CD14-positive monocyte (primary cell): ENCODE data around the gene VCL. TPM values are rescaled to one million over a fixed set of nuclear protein-coding genes. Genes with fewer than 3 reads are reported as not detected.

ENCODE experiments used
- DNase-seq, 3 donors: peaks; one replicate each; pipeline ENCODE4 v3.0.0-alpha.2; 2011 to 2022
- H2AFZ ChIP-seq: 2 replicates; pipeline ENCODE4 v1.6.0; 2012; ENCODE audit warnings: mild to moderate bottlenecking, low read depth, low read length, inconsistent platforms; ENCODE audit not compliant: insufficient read depth, poor library complexity, severe bottlenecking
- H3K27ac ChIP-seq, 2 donors: 1 replicate in 1 of 2; 2 replicates in 1 of 2; pipeline ENCODE4 v1.5.1; 2012 to 2013; ENCODE audit warnings: low read length in 2 of 2, control low read depth in 1 of 2, inconsistent platforms in 1 of 2, low read depth in 1 of 2, mild to moderate bottlenecking in 1 of 2
- H3K27me3 ChIP-seq, 2 donors: one replicate each; pipeline versions ENCODE4 v1.6.0 to v1.6.1; 2011 to 2013; ENCODE audit warnings: low read length in 2 of 2; ENCODE audit not compliant: control insufficient read depth in 2 of 2, insufficient read depth in 2 of 2
- H3K36me3 ChIP-seq, 2 donors: replicated peaks in 1 of 2; 1 replicate in 1 of 2; 2 replicates in 1 of 2; pipeline versions ENCODE4 v1.5.1 to v1.6.1; 2012 to 2013; ENCODE audit warnings: low read length in 2 of 2, control low read depth in 1 of 2, inconsistent platforms in 1 of 2, mild to moderate bottlenecking in 1 of 2; ENCODE audit not compliant: insufficient read depth in 2 of 2, control insufficient read depth in 1 of 2
- H3K4me1 ChIP-seq, 2 donors: 1 replicate in 1 of 2; 2 replicates in 1 of 2; pipeline versions ENCODE4 v1.5.1 to v1.6.1; 2012 to 2013; ENCODE audit warnings: low read length in 2 of 2, control low read depth in 1 of 2, inconsistent platforms in 1 of 2, mild to moderate bottlenecking in 1 of 2, moderate library complexity in 1 of 2; ENCODE audit not compliant: insufficient read depth in 2 of 2, control insufficient read depth in 1 of 2
- H3K4me2 ChIP-seq: replicated peaks from 2 replicates; pipeline ENCODE3; 2012; ENCODE audit warnings: low read length, moderate library complexity, mild to moderate bottlenecking; ENCODE audit not compliant: poor library complexity, severe bottlenecking; ENCODE audit errors: extremely low read depth
- H3K4me3 ChIP-seq, 3 experiments: fragments of 200-600 bp in 1 of 3; sonication (generic) in 1 of 3; replicated peaks in 1 of 3; 1 replicate in 2 of 3; 2 replicates in 1 of 3; pipeline ENCODE4 v1.5.1; 2011 to 2013; ENCODE audit warnings: low read length in 3 of 3, mild to moderate bottlenecking in 3 of 3, control low read depth in 2 of 3, low read depth in 2 of 3, inconsistent platforms in 1 of 3, moderate library complexity in 1 of 3
- H3K79me2 ChIP-seq: 2 replicates; pipeline ENCODE4 v1.6.0; 2012; ENCODE audit warnings: mild to moderate bottlenecking, control low read depth, inconsistent platforms, low read length, moderate library complexity; ENCODE audit not compliant: insufficient read depth
- H3K9ac ChIP-seq: 2 replicates; pipeline ENCODE4 v1.6.0; 2017; ENCODE audit warnings: low read length, mild to moderate bottlenecking; ENCODE audit not compliant: insufficient read depth, poor library complexity, severe bottlenecking
- H3K9me3 ChIP-seq, 2 donors: replicated peaks in 1 of 2; 1 replicate in 1 of 2; 2 replicates in 1 of 2; pipeline versions ENCODE4 v1.5.1 to v1.6.1; 2012 to 2013; ENCODE audit warnings: low read length in 2 of 2, control low read depth in 1 of 2; ENCODE audit not compliant: control insufficient read depth in 1 of 2, insufficient read depth in 1 of 2
- H4K20me1 ChIP-seq: 2 replicates; pipeline ENCODE4 v1.6.0; 2012; ENCODE audit warnings: mild to moderate bottlenecking, low read length, control low read depth, moderate library complexity; ENCODE audit not compliant: insufficient read depth
- H3K27ac Mint-ChIP-seq, 7 donors: one replicate each; pipeline ENCODE4 v1.8.0; 2020; ENCODE audit warnings: mild to moderate bottlenecking in 7 of 7, mixed read lengths in 7 of 7, moderate library complexity in 6 of 7, inconsistent platforms in 2 of 7
- H3K27me3 Mint-ChIP-seq, 3 donors: one replicate each; pipeline ENCODE4 v1.8.0; 2021 to 2022; ENCODE audit warnings: low read depth in 3 of 3, mild to moderate bottlenecking in 3 of 3, mixed read lengths in 3 of 3, moderate library complexity in 3 of 3, inconsistent platforms in 1 of 3
- H3K36me3 Mint-ChIP-seq, 2 donors: one replicate each; pipeline ENCODE4 v1.8.0; 2020; ENCODE audit warnings: mixed read lengths in 2 of 2, inconsistent platforms in 1 of 2, mild to moderate bottlenecking in 1 of 2
- H3K4me1 Mint-ChIP-seq: one replicate; pipeline ENCODE4 v1.8.0; 2020; ENCODE audit warnings: mild to moderate bottlenecking, mixed read lengths
- H3K4me3 Mint-ChIP-seq, 2 donors: one replicate each; pipeline ENCODE4 v1.8.0; 2020; ENCODE audit warnings: mild to moderate bottlenecking in 2 of 2, mixed read lengths in 2 of 2, moderate library complexity in 1 of 2
- H3K9me3 Mint-ChIP-seq, 7 donors: one replicate each; pipeline ENCODE4 v1.8.0; 2020 to 2022; ENCODE audit warnings: mixed read lengths in 7 of 7, mild to moderate bottlenecking in 6 of 7, moderate library complexity in 6 of 7, inconsistent platforms in 2 of 7
- CTCF ChIP-seq: fragments of 200-600 bp; IDR thresholded peaks from one replicate; pipeline ENCODE4 v1.8.0; 2022; ENCODE audit warnings: antibody characterized with exemption, mild to moderate bottlenecking
- WGBS: methylation state at CpG from one replicate; pipeline ENCODE4 v1.1.5; 2013; ENCODE audit warnings: missing lambda C conversion rate; ENCODE audit not compliant: insufficient coverage; 5-methylcytosine and 5-hydroxymethylcytosine counted together
- intact Hi-C, 2 donors: fragments of 100-400 bp; cut with micrococcal nuclease; formaldehyde crosslinking; loops; one replicate each; pipeline versions ENCODE4 v1.15.0 to v1.15.1; 2023
- polyA plus RNA-seq, 3 donors: library from polyadenylated mRNA; depleted of rRNA in 1 of 3; unstranded in 2 of 3; stranded (reverse) in 1 of 3; fragments of 300-500 nt in 2 of 3; fragments of >200 nt in 1 of 3; fragmentation: Illumina TruSeq in 2 of 3; gene quantifications; 1 replicate in 2 of 3; 2 replicates in 1 of 3; pipeline ENCODE4 v1.2.3, GENCODE V29; 2012 to 2021

The VCL gene
- polyA plus RNA-seq, 3 donors = 39.1 to 68.4 (median 52.8) TPM

GRCh38 chr10:73998623-73998928 lies 660 bp downstream of the VCL start:
- H4K20me1 ChIP-seq = peaks cover 55% of the 10 kb centered on the region
- peak overlapping the region; percentile 63 to 92 for H3K27ac ChIP-seq
- Mint-ChIP-seq H3K27ac (peak overlapping the region; percentile 87 to 94 (median 92)), H3K36me3 (peaks cover 9 to 23% of the 10 kb centered on the region in 2 donors), H3K4me1 (peaks cover 67% of the 10 kb centered on the region), H3K27me3 (no peaks in the 10 kb centered on the region), H3K9me3 (peaks cover 0 to 2% (median 0%) of the 10 kb centered on the region in 7 donors), H3K4me3 (peak overlapping the region; percentile 96 to 97)
- H3K27me3 ChIP-seq = no peaks in the 10 kb centered on the region
- peak overlapping the region; percentile 89 for H2AFZ ChIP-seq
- H3K9ac ChIP-seq = peak overlapping the region; percentile 89
- H3K4me2 ChIP-seq = peak overlapping the region; percentile 87
- DNase-seq = no peak
- intact Hi-C loops = loop anchor here in 1 of 2 donors (10.0 kb wide), 1 partner anchor 94 kb away; no protein-coding TSS in a partner anchor
- H3K4me1 ChIP-seq = peaks cover 54 to 61% of the 10 kb centered on the region in 2 donors
- under 1% methylated on average over 20 of the region's 21 CpGs for WGBS
- H3K4me3 ChIP-seq = peak overlapping the region; percentile 84 to 97 (median 87)
- H3K36me3 ChIP-seq = peaks cover 0 to 3% of the 10 kb centered on the region in 2 donors
- TF ChIP-seq CTCF = no peak
- no peaks in the 10 kb centered on the region for H3K9me3 ChIP-seq
- peaks cover 61% of the 10 kb centered on the region for H3K79me2 ChIP-seq

- Histone ChIP-seq H3K27ac (peak overlapping the region; percentile 63 to 92), H3K27me3 (no peaks in the 10 kb centered on the region), H2AFZ (peak overlapping the region; percentile 89), H3K79me2 (peaks cover 66% of the 10 kb centered on the region), H3K9ac (peak overlapping the region; percentile 89), H3K9me3 (no peaks in the 10 kb centered on the region), H3K4me2 (peak overlapping the region; percentile 87), H3K36me3 (peaks cover 0 to 4% of the 10 kb centered on the region in 2 donors), H3K4me3 (peak overlapping the region; percentile 84 to 97 (median 87)), H3K4me1 (peaks cover 49 to 59% of the 10 kb centered on the region in 2 donors), H4K20me1 (peaks cover 60% of the 10 kb centered on the region)
- peaks cover 64% of the 10 kb centered on the region for H3K4me1 Mint-ChIP-seq
- H3K36me3 Mint-ChIP-seq = peaks cover 9 to 24% of the 10 kb centered on the region in 2 donors
- H3K4me3 Mint-ChIP-seq = peak overlapping the region; percentile 96 to 97
- intact Hi-C loops = loop anchor here in 1 of 2 donors (10.0 kb wide), 1 partner anchor 94 kb away; no protein-coding TSS in a partner anchor
- peak overlapping the region; percentile 87 to 94 (median 92) for H3K27ac Mint-ChIP-seq
- peaks cover 0 to 2% (median 0%) of the 10 kb centered on the region in 7 donors for H3K9me3 Mint-ChIP-seq
- TF ChIP-seq CTCF = no peak
- 2% methylated on average over 5 of the region's 14 CpGs for WGBS
- H3K27me3 Mint-ChIP-seq = no peaks in the 10 kb centered on the region
- DNase-seq = peak in 1 of 3 donors; percentile 39
These were observed 1.2 kb downstream of the VCL start for GRCh38 chr10:73998929-73999691.
